H1 (cell line): ENCODE results near the gene FFAR2. TPM values are rescaled to one million over a fixed set of nuclear protein-coding genes. Genes with fewer than 3 reads are reported as not detected.

Experiments
- CTCF ChIA-PET: fragments of 300-600 bp; sonication (Branson Sonifier 250); formaldehyde crosslinking; loops from one replicate; lab custom pipeline; 2021; ENCODE audit not compliant: partially characterized antibody; lab: Charles Lee
- POLR2A ChIA-PET: fragments of 300-600 bp; sonication (Branson Sonifier 250); formaldehyde crosslinking; loops from one replicate; lab custom pipeline; 2021; ENCODE audit warnings: inconsistent platforms; ENCODE audit not compliant: partially characterized antibody; lab: Charles Lee
- DNase-seq, 2 experiments: peaks; one replicate each; pipeline versions ENCODE4 v3.0.0 to v3.0.0-alpha.2; 2010 to 2022; ENCODE audit warnings: low spot score in 2 of 2, low read depth in 1 of 2, mixed read lengths in 1 of 2
- FAIRE-seq: peaks from 2 replicates; lab custom pipeline; 2011; peaks lifted over from hg19 to GRCh38; lab: Jason Lieb, UNC
- H2AFZ ChIP-seq: 2 replicates; pipeline ENCODE4 v1.8.1; 2012; ENCODE audit warnings: low read length, inconsistent platforms
- H2AK5ac ChIP-seq: 2 replicates; pipeline ENCODE4 v1.6.1; 2013; ENCODE audit warnings: low read depth, low read length
- H2BK120ac ChIP-seq: replicated peaks from 2 replicates; pipeline ENCODE3; 2013; ENCODE audit warnings: low read depth, low read length, inconsistent platforms
- H2BK12ac ChIP-seq: 2 replicates; pipeline ENCODE4 v1.6.1; 2013; ENCODE audit warnings: low read depth, low read length
- H2BK15ac ChIP-seq: 2 replicates; pipeline ENCODE4 v1.6.1; 2013; ENCODE audit warnings: low read length
- H2BK20ac ChIP-seq: 2 replicates; pipeline ENCODE4 v1.6.1; 2013; ENCODE audit warnings: low read length
- H2BK5ac ChIP-seq: 2 replicates; pipeline ENCODE4 v1.6.1; 2013; ENCODE audit warnings: low read depth, low read length
- H3K14ac ChIP-seq: 2 replicates; pipeline ENCODE4 v1.6.1; 2013; ENCODE audit warnings: inconsistent platforms; ENCODE audit not compliant: insufficient read length
- H3K18ac ChIP-seq: 2 replicates; pipeline ENCODE4 v1.6.1; 2013; ENCODE audit warnings: low read length; ENCODE audit errors: extremely low read depth
- H3K23ac ChIP-seq: 2 replicates; pipeline ENCODE4 v1.6.1; 2013; ENCODE audit warnings: inconsistent platforms; ENCODE audit not compliant: insufficient read length
- H3K23me2 ChIP-seq: 2 replicates; pipeline ENCODE4 v1.6.1; 2013; ENCODE audit warnings: low read depth, low read length
- H3K27ac ChIP-seq: 2 replicates; pipeline ENCODE4 v1.6.1; 2011; ENCODE audit warnings: low read depth, low read length, inconsistent platforms
- H3K27me3 ChIP-seq, 4 experiments: replicated peaks in 1 of 4; 1 replicate in 1 of 4; 2 replicates in 3 of 4; pipeline versions ENCODE4 v1.6.1 to v1.8.1; 2011 to 2013; ENCODE audit warnings: low read length in 3 of 4, mild to moderate bottlenecking in 3 of 4, inconsistent platforms in 2 of 4, mixed read lengths in 2 of 4, moderate library complexity in 1 of 4; ENCODE audit not compliant: control insufficient read depth in 3 of 4, insufficient read depth in 3 of 4; ENCODE audit errors: extremely low read depth in 1 of 4
- H3K36me3 ChIP-seq, 4 experiments: 2 replicates each; pipeline versions ENCODE4 v1.6.1 to v1.8.1; 2011 to 2013; ENCODE audit warnings: mild to moderate bottlenecking in 4 of 4, low read length in 3 of 4, moderate library complexity in 2 of 4, control low read depth in 1 of 4, inconsistent platforms in 1 of 4; ENCODE audit not compliant: insufficient read depth in 4 of 4, control insufficient read depth in 2 of 4
- H3K4ac ChIP-seq: replicated peaks from 2 replicates; pipeline ENCODE3; 2013; ENCODE audit warnings: low read length, low read depth, mixed read lengths, inconsistent platforms; ENCODE audit not compliant: insufficient read length
- H3K4me1 ChIP-seq, 4 experiments: replicated peaks in 1 of 4; 1 replicate in 1 of 4; 2 replicates in 3 of 4; pipeline versions ENCODE4 v1.6.1 to v1.8.1; 2011 to 2013; ENCODE audit warnings: low read length in 3 of 4, inconsistent platforms in 2 of 4, mixed read lengths in 1 of 4; ENCODE audit not compliant: insufficient read depth in 4 of 4, control insufficient read depth in 3 of 4
- H3K4me2 ChIP-seq, 2 experiments: 2 replicates each; pipeline versions ENCODE4 v1.6.1 to v1.8.1; 2011 to 2013; ENCODE audit warnings: low read depth in 2 of 2, low read length in 2 of 2, control low read depth in 1 of 2, inconsistent platforms in 1 of 2, mild to moderate bottlenecking in 1 of 2; ENCODE audit not compliant: insufficient read depth in 1 of 2
- H3K4me3 ChIP-seq, 4 experiments: fragments of 200-600, 300-600 bp in 1 of 4; sonication (generic), shearing (Covaris generic), sonication (Bioruptor Twin) in 1 of 4; 2 replicates each; pipeline versions ENCODE4 v1.5.1 to v1.8.1; 2011 to 2016; ENCODE audit warnings: low read length in 4 of 4, low read depth in 3 of 4, control low read depth in 2 of 4, inconsistent platforms in 2 of 4, mild to moderate bottlenecking in 2 of 4, mixed read lengths in 1 of 4, moderate library complexity in 1 of 4; ENCODE audit not compliant: insufficient read depth in 2 of 4; ENCODE audit errors: extremely low read depth in 1 of 4
- H3K56ac ChIP-seq: replicated peaks from 2 replicates; pipeline ENCODE3; 2013; ENCODE audit warnings: low read depth, mild to moderate bottlenecking, mixed read lengths, low read length, inconsistent platforms; ENCODE audit not compliant: insufficient read length
- H3K79me1 ChIP-seq: 2 replicates; pipeline ENCODE4 v1.6.1; 2013; ENCODE audit warnings: low read depth, low read length, control low read depth
- H3K79me2 ChIP-seq, 2 experiments: 2 replicates each; pipeline versions ENCODE4 v1.6.1 to v1.8.1; 2012 to 2013; ENCODE audit warnings: low read length in 2 of 2, mild to moderate bottlenecking in 2 of 2, inconsistent platforms in 1 of 2; ENCODE audit not compliant: insufficient read depth in 2 of 2, control insufficient read depth in 1 of 2
- H3K9ac ChIP-seq, 4 experiments: replicated peaks in 1 of 4; 1 replicate in 1 of 4; 2 replicates in 3 of 4; pipeline versions ENCODE4 v1.6.1 to v1.8.1; 2011 to 2013; ENCODE audit warnings: low read depth in 3 of 4, low read length in 3 of 4, control low read depth in 2 of 4, mild to moderate bottlenecking in 2 of 4, moderate library complexity in 2 of 4, inconsistent platforms in 1 of 4; ENCODE audit errors: extremely low read depth in 1 of 4
- H3K9me3 ChIP-seq, 2 experiments: 2 replicates each; pipeline versions ENCODE4 v1.6.1 to v1.8.1; 2012 to 2013; ENCODE audit warnings: mild to moderate bottlenecking in 2 of 2, moderate library complexity in 2 of 2, control low read depth in 1 of 2, inconsistent platforms in 1 of 2, low read depth in 1 of 2, low read length in 1 of 2, mixed read lengths in 1 of 2; ENCODE audit not compliant: insufficient read depth in 2 of 2
- H4K20me1 ChIP-seq, 2 experiments: replicated peaks in 1 of 2; 2 replicates each; pipeline versions ENCODE3 to v1.8.1; 2011 to 2013; ENCODE audit warnings: inconsistent platforms in 2 of 2, low read length in 2 of 2, mild to moderate bottlenecking in 1 of 2; ENCODE audit not compliant: insufficient read depth in 2 of 2, control insufficient read depth in 1 of 2
- H4K5ac ChIP-seq: 2 replicates; pipeline ENCODE4 v1.6.1; 2013; ENCODE audit warnings: low read length, low read depth, mixed read lengths, inconsistent platforms; ENCODE audit not compliant: insufficient read length
- H4K8ac ChIP-seq: 2 replicates; pipeline ENCODE4 v1.8.0; 2013; ENCODE audit warnings: mild to moderate bottlenecking, moderate library complexity, low read length, inconsistent platforms; ENCODE audit not compliant: insufficient read depth; ENCODE audit errors: extremely low read depth
- H4K91ac ChIP-seq: replicated peaks from 2 replicates; pipeline ENCODE3; 2013; ENCODE audit warnings: low read length, mixed read lengths, inconsistent platforms; ENCODE audit not compliant: insufficient read length
- BRCA1 ChIP-seq: IDR thresholded peaks from 2 replicates; pipeline ENCODE4 v1.6.1; 2012; ENCODE audit warnings: low read depth, low read length, improper control_type of control experiment
- CBX5 ChIP-seq: fragments of 300-800, 300-1000 bp; sonication (generic); IDR thresholded peaks from 2 replicates; pipeline ENCODE4 v1.7.1; 2016; ENCODE audit warnings: antibody characterized with exemption, low read length, low read depth
- EGR1 ChIP-seq: IDR thresholded peaks from 2 replicates; pipeline ENCODE4 v1.6.1; 2011; ENCODE audit warnings: low read depth, low read length, borderline replicate concordance
- FOSL1 ChIP-seq: IDR thresholded peaks from 2 replicates; pipeline ENCODE4 v1.6.1; 2011; ENCODE audit warnings: mild to moderate bottlenecking, low read depth, low read length, moderate library complexity; ENCODE audit not compliant: insufficient read depth
- HDAC2 ChIP-seq, 2 experiments: fragments of 300-600 bp in 1 of 2; sonication (generic) in 1 of 2; IDR thresholded peaks; 2 replicates each; pipeline ENCODE4 v1.6.1; 2011 to 2012; ENCODE audit warnings: low read depth in 2 of 2, low read length in 2 of 2, mild to moderate bottlenecking in 2 of 2, moderate library complexity in 2 of 2, borderline replicate concordance in 1 of 2, inconsistent platforms in 1 of 2
- JUN ChIP-seq: IDR thresholded peaks from 2 replicates; pipeline ENCODE4 v1.6.1; 2011; ENCODE audit warnings: low read depth, mild to moderate bottlenecking, improper control_type of control experiment, low read length
- JUND ChIP-seq: IDR thresholded peaks from 2 replicates; pipeline ENCODE4 v1.6.1; 2011; ENCODE audit warnings: mild to moderate bottlenecking, improper control_type of control experiment, low read length
- KDM4A ChIP-seq: IDR thresholded peaks from one replicate; pipeline ENCODE4 v1.7.1; 2012; ENCODE audit warnings: low read depth, mild to moderate bottlenecking, moderate library complexity, low read length, inconsistent platforms; ENCODE audit not compliant: severe bottlenecking
- RXRA ChIP-seq: IDR thresholded peaks from 2 replicates; pipeline ENCODE4 v1.6.1; 2011; ENCODE audit warnings: low read depth, mild to moderate bottlenecking, low read length, moderate library complexity; ENCODE audit not compliant: insufficient read depth
- SAP30 ChIP-seq: fragments of 300-600 bp; sonication (generic); IDR thresholded peaks from 2 replicates; pipeline ENCODE4 v1.7.1; 2012; ENCODE audit warnings: low read length, moderate library complexity, mild to moderate bottlenecking, inconsistent platforms; ENCODE audit not compliant: insufficient read depth, insufficient replicate concordance
- SP1 ChIP-seq: IDR thresholded peaks from 2 replicates; pipeline ENCODE4 v1.6.1; 2011; ENCODE audit warnings: low read depth, low read length
- TCF12 ChIP-seq: IDR thresholded peaks from 2 replicates; pipeline ENCODE4 v1.6.1; 2011; ENCODE audit warnings: low read depth, mild to moderate bottlenecking, low read length
- YY1 ChIP-seq: IDR thresholded peaks from 2 replicates; pipeline ENCODE4 v1.6.1; 2011; ENCODE audit warnings: low read depth, mild to moderate bottlenecking, low read length
- WGBS, 2 experiments: shearing (Covaris generic) in 1 of 2; methylation state at CpG; one replicate each; pipeline versions ENCODE4 v1.1.6 to v1.1.7; 2013 to 2015; ENCODE audit warnings: low lambda C conversion rate in 2 of 2, mixed read lengths in 2 of 2, inconsistent platforms in 1 of 2, low coverage in 1 of 2, missing lambda C conversion rate in 1 of 2; ENCODE audit not compliant: insufficient replicate concordance in 2 of 2, insufficient coverage in 1 of 2, insufficient read length in 1 of 2; ENCODE audit errors: extremely low coverage in 1 of 2, missing lambda C conversion rate in 1 of 2; 5-methylcytosine and 5-hydroxymethylcytosine counted together
- polyA plus RNA-seq, 7 experiments: library from polyadenylated mRNA; depleted of rRNA in 3 of 7; stranded (reverse) in 5 of 7; unstranded in 2 of 7; fragments of >200 nt in 5 of 7; fragments of 200-250 nt in 2 of 7; gene quantifications; 1 replicate in 5 of 7; 2 replicates in 1 of 7; 4 replicates in 1 of 7; pipeline versions ENCODE4 v1.2.1 to v1.2.3, GENCODE V29; 2011 to 2013; ENCODE audit warnings: missing spikeins in 2 of 7, mixed read lengths in 2 of 7
- total RNA-seq: library from RNA; stranded (reverse); fragmentation: NEBNext Ultra II Directional; extraction: Animal tissue kit (Norgen Biotek cat#: 25700); gene quantifications from 2 replicates; pipeline ENCODE4 v1.2.1, GENCODE V29; 2021

Gene FFAR2
- total and polyA plus RNA-seq, 2 of the 8 experiments (the other 6 are each of a cell fraction or from before 2014, with no cell fraction given) = not detected

- no peak overlapping the region for H4K5ac ChIP-seq
- no peak overlapping the region for H4K8ac ChIP-seq
- H3K79me1 ChIP-seq = no peaks in the 10 kb centered on the region
- H3K4me3 ChIP-seq = no peak overlapping the region
- H3K36me3 ChIP-seq = no peaks in the 10 kb centered on the region
- no peak overlapping the region for H2BK20ac ChIP-seq
- H3K4me1 ChIP-seq = no peaks in the 10 kb centered on the region
- DNase-seq = no peak
- no peak overlapping the region for H2BK12ac ChIP-seq
- no peak overlapping the region for H2AFZ ChIP-seq
- H4K91ac ChIP-seq = no peak overlapping the region
- H3K23ac ChIP-seq = no peak overlapping the region
- CTCF ChIA-PET = interaction anchor here (1.7 to 2.5 kb wide), 2 partner anchors 43 to 72 kb away, joined by 4 to 12 read pairs; no protein-coding TSS in a partner anchor
- H2AK5ac ChIP-seq = no peak overlapping the region
- no peaks in the 10 kb centered on the region for H4K20me1 ChIP-seq
- no peak overlapping the region for H3K9ac ChIP-seq
- H3K18ac ChIP-seq = no peak overlapping the region
- no peak overlapping the region for H3K4ac ChIP-seq
- H3K14ac ChIP-seq = no peak overlapping the region
- H2BK5ac ChIP-seq = no peak overlapping the region
- H2BK15ac ChIP-seq = no peak overlapping the region
- no peak overlapping the region for H3K4me2 ChIP-seq
- 85% methylated on average over 4 of the region's 4 CpGs; no CpG with 5 or more reads in 1 of the 2 experiments for WGBS, 2 experiments
- POLR2A ChIA-PET = no interaction called here
- H3K27ac ChIP-seq = no peak overlapping the region
- no peak overlapping the region for H2BK120ac ChIP-seq
- H3K56ac ChIP-seq = no peak overlapping the region
- no peak for FAIRE-seq
- no peaks in the 10 kb centered on the region for H3K27me3 ChIP-seq
- no peaks in the 10 kb centered on the region for H3K9me3 ChIP-seq
- H3K79me2 ChIP-seq = no peaks in the 10 kb centered on the region
- H3K23me2 ChIP-seq = no peaks in the 10 kb centered on the region
- no peak for TF ChIP-seq CBX5
- TF ChIP-seq HDAC2 (IDR thresholded peaks at IDR 0.05; ENCODE audit: borderline replicate concordance in 1 of 2, low read depth in 2 of 2, low read length in 2 of 2) = no peak
- TF ChIP-seq KDM4A = no peak
- no peak for TF ChIP-seq BRCA1
- no peak for TF ChIP-seq YY1
- TF ChIP-seq FOSL1 = no peak
- no peak for TF ChIP-seq TCF12
- TF ChIP-seq JUN = no peak
- no peak for TF ChIP-seq JUND
- TF ChIP-seq RXRA = no peak
- TF ChIP-seq SAP30 = no peak
- TF ChIP-seq EGR1 = no peak
- TF ChIP-seq SP1 = no peak
Observed at GRCh38 chr19:35425682-35426081, 22.4 kb upstream of the FFAR2 start.
